ENCODE measurements around the gene FERD3L.

Gene FERD3L

GRCh38 chr7:19117091-19117869, 27.9 kb downstream of the FERD3L start, which contains the start of gene TWIST1:
Gene TWIST1 (minus strand): TSS chr7:19117636. CDS start chr7:19117321, 315 bp downstream.
- TF ChIP-seq CTCF (IDR thresholded peaks at IDR 0.05; ENCODE audit: low read depth, low read length) = no peak
- DNase-seq (ENCODE audit: low read depth, low spot score) = peak; percentile 97
- H3K4me3 ChIP-seq (ENCODE audit: low read depth, low read length) = peak within 1 kb of the TSS; percentile 98
- in situ Hi-C loops (cut with HindIII; ENCODE audit: low sequenced_read_pairs) = no loop called here

GRCh38 chr7:19116121-19117090, 28.8 kb downstream of the FERD3L start:
- H3K4me3 ChIP-seq (ENCODE audit: low read depth, low read length) = peak overlapping the region; percentile 98
- DNase-seq (ENCODE audit: low read depth, low spot score) = peak; percentile 60
- no peak for TF ChIP-seq CTCF (IDR thresholded peaks at IDR 0.05; ENCODE audit: low read depth, low read length)
- in situ Hi-C loops (cut with HindIII; ENCODE audit: low sequenced_read_pairs) = no loop called here

GRCh38 chr7:19114551-19114855, 30.7 kb downstream of the FERD3L start:
- in situ Hi-C loops (cut with HindIII; ENCODE audit: low sequenced_read_pairs) = no loop called here
- no peak for DNase-seq (ENCODE audit: low read depth, low spot score)
- H3K4me3 ChIP-seq (ENCODE audit: low read depth, low read length) = peak overlapping the region; percentile 98
- no peak for TF ChIP-seq CTCF (IDR thresholded peaks at IDR 0.05; ENCODE audit: low read depth, low read length)

GRCh38 chr7:19113855-19114550, 31.2 kb downstream of the FERD3L start:
- TF ChIP-seq CTCF (IDR thresholded peaks at IDR 0.05; ENCODE audit: low read depth, low read length) = no peak
- in situ Hi-C loops (cut with HindIII; ENCODE audit: low sequenced_read_pairs) = no loop called here
- peak overlapping the region; percentile 98 for H3K4me3 ChIP-seq (ENCODE audit: low read depth, low read length)
- DNase-seq (ENCODE audit: low read depth, low spot score) = peak; percentile 72

- no peak for DNase-seq (ENCODE audit: low read depth, low spot score)
- in situ Hi-C loops (cut with HindIII; ENCODE audit: low sequenced_read_pairs) = no loop called here
- peak overlapping the region; percentile 25 for H3K4me3 ChIP-seq (ENCODE audit: low read depth, low read length)
- TF ChIP-seq CTCF (IDR thresholded peaks at IDR 0.05; ENCODE audit: low read depth, low read length) = no peak
These were observed 32.2 kb downstream of the FERD3L start for GRCh38 chr7:19113002-19113350.

GRCh38 chr7:19112274-19113001, 32.8 kb downstream of the FERD3L start:
- peak; percentile 92 for DNase-seq (ENCODE audit: low read depth, low spot score)
- TF ChIP-seq CTCF (IDR thresholded peaks at IDR 0.05; ENCODE audit: low read depth, low read length) = no peak
- H3K4me3 ChIP-seq (ENCODE audit: low read depth, low read length) = peak overlapping the region; percentile 25
- in situ Hi-C loops (cut with HindIII; ENCODE audit: low sequenced_read_pairs) = no loop called here

All from astrocyte of the spinal cord (primary cell).